Neural progenitor cell (in vitro differentiated cells): Measurements from ENCODE around the gene ARHGAP4.

Experiments
- CTCF ChIP-seq: fragments of 200-600 bp; sonication (generic); IDR thresholded peaks from 2 replicates; pipeline ENCODE4 v1.5.1; 2017; ENCODE audit warnings: antibody characterized with exemption, mild to moderate bottlenecking
- EZH2 ChIP-seq: fragments of 200-600 bp; sonication (generic); IDR thresholded peaks from 2 replicates; pipeline ENCODE4 v1.6.1; 2017; ENCODE audit warnings: antibody characterized with exemption, mild to moderate bottlenecking, moderate library complexity
- EZH2phosphoT487 ChIP-seq: fragments of 200-600 bp; sonication (generic); IDR thresholded peaks from 2 replicates; pipeline ENCODE4 v1.6.1; 2017; ENCODE audit warnings: antibody characterized with exemption

DNA sequence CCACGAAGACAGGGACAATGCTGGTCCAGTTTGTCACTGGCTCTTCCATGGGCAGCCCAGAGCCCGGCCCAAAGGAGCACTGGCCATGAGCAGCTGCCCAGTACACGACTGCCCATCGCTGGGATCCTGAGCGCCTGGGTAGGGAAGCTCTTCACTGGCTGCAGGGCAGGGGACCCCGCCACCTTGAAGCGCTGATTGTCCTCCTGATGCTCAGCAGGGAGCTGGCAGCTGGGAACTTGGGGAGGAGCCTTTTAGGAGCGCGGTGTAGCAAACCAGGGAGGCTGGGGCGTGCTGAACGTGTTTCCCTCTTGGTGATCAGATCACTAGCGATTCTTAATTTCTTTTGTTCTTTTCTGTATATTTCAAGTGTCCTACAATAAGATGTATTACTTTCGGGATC is 41.9 kb downstream of the ARHGAP4 start:
- no peak for TF ChIP-seq CTCF
- TF ChIP-seq EZH2phosphoT487, result no peak
- no peak for TF ChIP-seq EZH2
